IPS DF 6.9 (cell line): ENCODE data around the gene CFAP77.

Source experiments
- DNase-seq: peaks from one replicate; pipeline ENCODE4 v3.0.0-alpha.2; 2013; ENCODE audit warnings: low read depth, low spot score
- H3K27ac ChIP-seq: one replicate; pipeline ENCODE4 v1.5.1; 2013; ENCODE audit warnings: low read length, control low read depth
- H3K27me3 ChIP-seq: 2 replicates; pipeline ENCODE4 v1.6.1; 2013; ENCODE audit warnings: mild to moderate bottlenecking, low read length; ENCODE audit not compliant: control insufficient read depth, insufficient read depth
- H3K36me3 ChIP-seq: 2 replicates; pipeline ENCODE4 v1.6.1; 2013; ENCODE audit warnings: low read length; ENCODE audit not compliant: control insufficient read depth, insufficient read depth
- H3K4me1 ChIP-seq: 2 replicates; pipeline ENCODE4 v1.6.1; 2013; ENCODE audit warnings: low read length; ENCODE audit not compliant: control insufficient read depth, insufficient read depth
- H3K4me3 ChIP-seq: 2 replicates; pipeline ENCODE4 v1.5.1; 2013; ENCODE audit warnings: mild to moderate bottlenecking, low read length
- H3K9me3 ChIP-seq: 2 replicates; pipeline ENCODE4 v1.6.1; 2013; ENCODE audit warnings: low read length, inconsistent platforms; ENCODE audit not compliant: control insufficient read depth, insufficient read depth
- WGBS: extraction: QIAGEN DNeasy Blood & Tissue Kit; methylation state at CpG from one replicate; pipeline ENCODE4 v1.1.7; 2013; ENCODE audit warnings: mixed read lengths, missing lambda C conversion rate; ENCODE audit not compliant: insufficient read length, insufficient coverage; 5-methylcytosine and 5-hydroxymethylcytosine counted together

CFAP77 gene

DNA sequence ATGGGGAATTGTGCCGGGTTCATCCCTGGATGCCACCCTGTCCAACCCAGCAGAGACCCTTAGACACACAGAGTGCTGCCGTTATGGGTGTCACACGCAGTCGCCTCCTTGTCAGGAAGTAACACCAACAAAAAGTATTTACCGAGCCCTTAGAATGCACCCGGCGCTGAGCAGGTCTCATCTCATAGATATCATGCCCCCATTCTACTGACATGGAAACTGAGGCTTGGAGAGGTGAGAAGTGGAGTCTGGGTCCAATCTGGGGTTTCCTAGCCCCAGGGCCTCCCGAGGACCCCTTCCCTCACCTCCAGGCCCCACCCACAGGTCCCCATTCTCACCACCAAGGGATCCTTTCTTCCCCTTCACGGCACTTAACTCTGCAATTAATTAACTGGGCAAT is 135.6 kb downstream of the CFAP77 start:
- Histone ChIP-seq H3K27ac (no peak overlapping the region), H3K36me3 (no peaks in the 10 kb centered on the region), H3K4me1 (peaks cover 3% of the 10 kb centered on the region), H3K9me3 (no peaks in the 10 kb centered on the region), H3K4me3 (no peak overlapping the region), H3K27me3 (no peaks in the 10 kb centered on the region)
- no peak for DNase-seq
- WGBS, result no CpG with 5 or more reads among the region's 9 CpGs

DNA sequence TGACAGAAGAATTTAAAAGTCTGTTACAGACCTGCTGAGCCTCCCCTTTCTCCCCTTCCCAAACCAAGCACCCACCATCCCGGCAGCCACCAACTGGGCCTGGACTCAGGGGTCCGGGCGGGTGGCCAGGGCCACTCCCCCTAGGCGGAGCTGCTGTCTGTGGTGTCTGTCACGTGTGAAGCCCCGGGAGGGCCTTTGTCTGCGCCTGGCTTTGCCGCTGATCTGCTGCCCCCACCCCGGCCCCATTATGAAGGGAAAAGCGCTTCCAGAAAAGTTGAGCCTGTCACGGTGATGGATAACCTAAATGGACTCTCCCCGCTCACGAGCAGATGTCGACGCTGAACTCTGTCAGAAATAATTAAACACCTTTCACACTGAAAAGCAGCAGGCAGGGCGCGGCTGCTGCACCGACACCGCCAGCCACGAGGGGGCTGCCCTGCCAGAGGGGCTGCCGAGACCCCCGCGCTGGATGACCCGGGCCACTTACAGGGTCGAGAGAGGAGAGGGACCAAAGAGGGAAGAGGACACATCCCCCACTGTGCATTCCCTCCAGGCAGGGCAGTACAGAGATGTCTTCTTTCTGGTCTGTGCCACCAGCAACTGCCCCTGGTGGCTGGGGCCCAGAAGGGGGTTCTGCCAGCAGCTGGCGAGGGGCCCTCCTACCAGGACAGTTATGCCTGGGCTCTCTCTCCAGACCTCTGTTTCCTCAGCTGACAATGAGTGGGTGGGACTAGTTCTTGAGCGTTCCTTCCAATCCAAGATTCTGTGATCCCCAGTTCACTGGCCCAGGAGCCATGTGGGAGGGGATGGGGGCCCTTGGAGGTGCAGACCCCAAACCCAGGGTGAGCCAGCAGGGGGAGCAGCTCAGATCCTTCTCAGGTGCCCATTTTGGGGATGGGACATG is 136.4 kb downstream of the CFAP77 start:
- Histone ChIP-seq H3K27ac (no peak overlapping the region), H3K4me1 (0 out of 2 replicates have a peak, but pooled peaks cover 1% of the 10 kb centered on the region), H3K9me3 (no peaks in the 10 kb centered on the region), H3K27me3 (no peaks in the 10 kb centered on the region), H3K4me3 (peak overlapping the region; percentile 22; the same call in 1 of the 2 replicates), H3K36me3 (no peaks in the 10 kb centered on the region)
- WGBS, result no CpG with 5 or more reads among the region's 27 CpGs
- DNase-seq, result peak; percentile 54

DNA sequence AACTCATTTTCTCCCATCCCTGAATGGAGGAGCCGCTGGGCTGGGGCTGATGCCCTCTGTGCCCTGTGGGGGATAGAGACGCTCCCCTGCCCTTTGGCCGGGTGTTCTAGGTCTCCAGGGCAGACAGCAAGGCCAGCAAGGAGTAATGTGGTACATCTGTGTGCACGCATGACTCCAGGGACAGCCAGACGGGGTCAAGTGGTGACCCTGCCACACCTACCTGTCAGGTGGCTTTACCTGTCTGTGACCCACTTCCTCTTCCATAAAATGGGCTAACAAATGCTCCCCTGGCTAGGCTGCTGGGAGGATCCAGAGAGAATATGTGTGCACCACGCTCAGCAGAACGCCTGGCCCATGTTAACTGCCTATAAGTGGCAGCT is 137.0 kb downstream of the CFAP77 start:
- Histone ChIP-seq H3K36me3 (no peaks in the 10 kb centered on the region), H3K9me3 (no peaks in the 10 kb centered on the region), H3K27me3 (no peaks in the 10 kb centered on the region), H3K27ac (no peak overlapping the region), H3K4me1 (0 out of 2 replicates have a peak, but pooled peaks cover 1% of the 10 kb centered on the region), H3K4me3 (no peak overlapping the region)
- WGBS, result no CpG with 5 or more reads among the region's 7 CpGs
- DNase-seq, result no peak

DNA sequence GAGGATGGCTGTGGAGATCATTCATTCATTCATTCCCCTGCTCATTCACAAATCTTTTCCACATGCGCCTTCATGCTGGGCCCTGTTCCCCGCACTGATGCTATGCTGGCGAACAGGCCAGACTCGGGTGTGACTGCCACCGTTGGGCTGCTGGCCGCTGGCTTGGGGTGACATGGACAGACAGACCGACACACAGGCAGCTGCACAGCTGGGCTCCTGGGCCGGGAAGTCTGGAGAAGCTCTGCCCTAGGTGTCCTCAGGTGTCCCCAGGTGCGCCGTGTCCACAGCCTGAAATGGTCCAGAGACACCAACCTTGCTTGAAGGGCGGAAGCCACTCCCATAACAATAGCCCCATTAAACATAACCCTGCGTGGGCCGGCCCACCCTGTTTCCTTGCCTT is 137.4 kb downstream of the CFAP77 start:
- H3K27ac ChIP-seq, result no peak overlapping the region

DNA sequence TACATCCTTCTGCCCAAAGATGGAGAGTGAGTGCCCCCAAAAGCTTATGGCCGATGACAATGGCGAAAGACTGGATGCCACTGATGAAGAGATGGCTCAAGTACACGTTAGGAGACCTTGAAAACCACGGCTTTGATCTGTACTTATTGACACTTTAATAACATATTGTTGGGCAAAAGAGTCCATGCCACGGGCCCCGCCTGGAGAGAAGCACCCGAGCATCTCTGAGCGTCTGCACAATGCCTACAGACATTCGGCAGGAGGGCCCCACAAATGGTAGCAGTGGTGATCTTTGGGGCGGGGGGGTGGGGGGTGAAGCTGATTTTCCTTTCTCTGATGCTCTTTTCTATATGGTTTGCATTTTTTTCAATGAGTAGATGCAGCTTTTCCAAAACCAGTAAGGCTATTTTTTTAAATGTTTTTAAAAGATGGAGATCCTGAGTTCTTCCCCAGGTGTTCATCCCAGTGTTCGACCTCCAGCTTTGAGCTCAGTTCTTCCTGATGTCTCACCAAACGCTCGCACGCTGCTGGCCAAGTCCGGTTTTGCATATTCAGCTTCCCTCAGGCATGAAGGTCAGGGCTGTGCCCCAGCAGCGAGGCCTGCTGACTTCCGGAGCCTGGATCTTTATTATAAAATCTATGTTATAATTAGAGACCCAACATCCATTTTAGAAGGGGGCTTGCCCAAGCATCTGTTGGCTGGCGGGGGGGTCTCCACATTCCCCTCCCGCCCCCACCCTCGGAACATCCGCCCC is 138.1 kb downstream of the CFAP77 start:
- no peak for DNase-seq
- no CpG with 5 or more reads among the region's 21 CpGs for WGBS

More for the DNA sequence above, 137.4 kb downstream of the CFAP77 start:
- no peak for DNase-seq
- H3K9me3 ChIP-seq, result no peaks in the 10 kb centered on the region
- no CpG with 5 or more reads among the region's 13 CpGs for WGBS
- H3K36me3 ChIP-seq, result no peaks in the 10 kb centered on the region
- 0 out of 2 replicates have a peak, but pooled peaks cover 1% of the 10 kb centered on the region for H3K4me1 ChIP-seq
- no peak overlapping the region for H3K4me3 ChIP-seq
- H3K27me3 ChIP-seq, result no peaks in the 10 kb centered on the region

DNA sequence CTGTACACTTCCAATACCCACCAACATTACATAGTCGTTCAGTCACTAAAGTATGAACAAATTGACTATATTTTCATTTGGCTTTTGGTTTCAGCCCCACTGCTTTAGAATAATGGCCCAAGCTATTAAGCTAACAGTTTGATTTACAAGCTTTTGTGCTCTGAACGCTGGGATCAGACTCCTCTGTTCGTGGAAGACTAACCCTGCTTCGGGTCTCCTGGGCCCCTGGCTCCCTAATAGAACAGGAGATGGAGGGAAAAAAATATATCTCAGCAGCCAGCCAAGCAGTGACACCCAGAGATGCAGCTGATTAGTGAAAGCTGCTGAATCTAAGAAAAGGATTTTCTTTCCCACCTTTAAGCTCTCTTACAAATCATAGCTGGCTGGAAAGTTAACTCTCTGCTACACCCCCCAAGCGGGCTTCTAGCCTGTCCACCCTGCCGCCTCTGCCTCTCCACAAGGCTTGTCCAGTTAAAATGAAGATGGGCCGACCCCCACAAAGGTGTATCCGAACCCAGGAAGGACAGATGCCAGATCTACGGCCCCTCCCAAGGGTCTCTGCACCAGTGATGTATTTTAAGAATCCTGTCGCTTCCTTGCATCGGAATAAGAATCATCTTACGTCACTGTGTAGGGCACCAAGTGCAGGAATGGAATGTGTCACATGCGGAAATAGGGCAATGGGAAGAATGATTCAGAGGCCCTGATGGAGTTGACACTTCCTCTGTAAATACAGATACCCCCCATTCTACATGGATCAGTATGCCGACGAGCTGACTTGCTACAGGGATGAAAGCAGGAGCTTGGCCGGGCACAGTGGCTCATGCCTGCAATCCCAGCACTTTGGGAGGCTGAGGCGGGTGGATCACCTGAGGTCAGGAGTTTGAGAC is 139.0 kb downstream of the CFAP77 start:
- WGBS, result no CpG with 5 or more reads among the region's 17 CpGs
- Histone ChIP-seq H3K27ac (no peak overlapping the region), H3K36me3 (no peaks in the 10 kb centered on the region), H3K4me3 (no peak overlapping the region), H3K9me3 (no peaks in the 10 kb centered on the region), H3K4me1 (0 out of 2 replicates have a peak, but pooled peaks cover 1% of the 10 kb centered on the region), H3K27me3 (no peaks in the 10 kb centered on the region)
- no peak for DNase-seq

More for the DNA sequence above, 138.1 kb downstream of the CFAP77 start:
- Histone ChIP-seq H3K9me3 (no peaks in the 10 kb centered on the region), H3K27me3 (no peaks in the 10 kb centered on the region), H3K36me3 (no peaks in the 10 kb centered on the region), H3K27ac (no peak overlapping the region), H3K4me1 (0 out of 2 replicates have a peak, but pooled peaks cover 1% of the 10 kb centered on the region), H3K4me3 (no peak overlapping the region)

DNA sequence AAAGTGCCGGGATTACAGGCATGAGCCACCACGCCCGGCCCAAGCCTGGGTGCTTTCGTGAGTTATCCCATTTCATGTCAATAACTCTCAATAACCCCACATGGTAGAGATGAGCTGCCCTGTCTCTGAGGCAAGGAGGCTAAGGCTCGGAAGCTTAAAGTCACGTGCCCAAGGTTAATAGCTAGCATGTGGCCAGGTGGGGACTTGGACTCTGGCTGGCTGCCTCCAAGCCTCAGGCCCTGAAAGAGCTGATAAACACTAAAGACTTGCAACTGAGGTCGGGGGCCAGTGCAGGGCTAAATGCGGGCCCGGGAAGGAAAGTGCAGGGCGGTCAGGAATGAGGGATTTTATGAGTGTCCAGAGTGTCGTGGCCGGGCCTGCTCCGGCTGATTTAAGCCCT is 141.5 kb downstream of the CFAP77 start:
- Histone ChIP-seq H3K4me3 (no peak overlapping the region), H3K36me3 (no peaks in the 10 kb centered on the region), H3K27ac (no peak overlapping the region), H3K27me3 (no peaks in the 10 kb centered on the region), H3K9me3 (no peaks in the 10 kb centered on the region), H3K4me1 (0 out of 2 replicates have a peak, but pooled peaks cover 1% of the 10 kb centered on the region)
- no CpG with 5 or more reads among the region's 13 CpGs for WGBS
- no peak for DNase-seq

DNA sequence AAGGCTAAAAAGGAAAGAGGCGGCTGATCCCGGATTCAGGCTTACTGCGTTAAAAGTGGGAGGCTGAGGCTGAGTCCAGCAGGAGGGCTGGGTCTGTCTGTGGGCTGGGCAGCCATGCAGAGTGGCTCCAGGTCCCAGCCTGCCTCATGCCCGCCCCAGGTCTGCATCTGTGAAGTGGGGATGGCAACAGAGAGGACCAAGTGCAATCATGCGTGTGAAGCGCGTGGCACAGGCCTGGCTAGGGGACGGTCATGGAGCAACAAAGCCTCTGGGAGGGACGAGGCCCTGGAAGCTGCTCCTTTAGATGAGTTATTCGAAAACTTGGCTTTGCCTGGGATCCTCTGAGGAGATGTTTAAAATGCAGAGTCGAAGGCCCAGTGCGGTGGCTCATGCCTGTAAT is 142.0 kb downstream of the CFAP77 start:
- no peak for DNase-seq
- no CpG with 5 or more reads among the region's 12 CpGs for WGBS
- Histone ChIP-seq H3K36me3 (no peaks in the 10 kb centered on the region), H3K4me1 (0 out of 2 replicates have a peak, but pooled peaks cover under 1% of the 10 kb centered on the region), H3K27ac (no peak overlapping the region), H3K4me3 (no peak overlapping the region), H3K9me3 (no peaks in the 10 kb centered on the region), H3K27me3 (no peaks in the 10 kb centered on the region)

DNA sequence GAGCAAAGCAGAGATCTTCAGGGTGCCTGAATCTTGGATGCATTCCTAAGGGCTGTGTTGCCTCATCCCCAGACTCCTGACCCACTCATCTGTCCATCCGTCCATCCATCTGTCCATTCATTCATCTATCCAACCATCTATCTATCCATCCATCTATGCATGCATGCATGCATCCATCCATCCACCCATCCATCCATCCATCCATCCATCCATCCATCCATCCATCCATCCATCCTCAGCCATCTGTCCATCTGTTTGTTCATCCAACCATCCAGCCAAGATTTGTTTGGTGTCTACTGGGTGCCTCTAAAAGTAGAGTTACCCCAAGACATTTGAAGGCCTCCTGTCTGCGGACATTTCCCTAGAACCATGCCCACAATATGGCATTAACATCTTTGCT is 144.7 kb downstream of the CFAP77 start:
- H3K36me3 ChIP-seq, result no peaks in the 10 kb centered on the region
- no peaks in the 10 kb centered on the region for H3K27me3 ChIP-seq
- H3K4me1 ChIP-seq, result no peaks in the 10 kb centered on the region
- no CpG with 5 or more reads among the region's 2 CpGs for WGBS
- no peak overlapping the region for H3K27ac ChIP-seq
- H3K9me3 ChIP-seq, result no peaks in the 10 kb centered on the region
- DNase-seq, result no peak
- no peak overlapping the region for H3K4me3 ChIP-seq

DNA sequence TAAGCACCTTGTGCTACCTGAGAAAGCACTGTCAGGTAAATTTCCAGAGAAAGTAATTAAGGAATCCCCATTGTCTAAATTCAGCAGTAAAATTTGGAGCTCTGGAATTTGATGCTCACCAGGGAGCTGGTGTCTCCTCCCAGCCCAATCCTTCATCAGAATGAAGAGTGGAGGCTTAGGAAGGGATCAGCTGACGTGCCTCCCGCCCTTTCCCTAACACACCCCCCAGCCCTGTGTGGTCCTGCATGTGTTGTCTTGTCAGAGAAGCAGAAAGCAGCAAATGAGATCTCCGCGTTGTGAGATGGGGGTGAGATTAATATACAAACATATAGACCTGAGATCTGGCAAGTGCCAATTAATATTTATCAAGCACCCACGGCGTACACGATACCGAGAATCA is 145.5 kb downstream of the CFAP77 start:
- Histone ChIP-seq H3K36me3 (no peaks in the 10 kb centered on the region), H3K27me3 (no peaks in the 10 kb centered on the region), H3K4me1 (no peaks in the 10 kb centered on the region), H3K27ac (no peak overlapping the region), H3K9me3 (no peaks in the 10 kb centered on the region), H3K4me3 (no peak overlapping the region)
- no CpG with 5 or more reads among the region's 8 CpGs for WGBS
- DNase-seq, result no peak
